CD4-positive, alpha-beta T cell treated with Interleukin-10 for 1 hour (primary cell): ENCODE measurements around the gene ZNF207.
"Not testable (repeated sequence)": the region's sequence is repeated elsewhere in the genome, so short reads cannot be mapped to it uniquely, and the experiment has no call there.

ENCODE experiments used
- DNase-seq: peaks from one replicate; pipeline ENCODE4 v3.0.0-alpha.2; 2020

Gene ZNF207

GRCh38 chr17:32388613-32389459 is 38.9 kb downstream of the ZNF207 start:
- no peak for DNase-seq

GRCh38 chr17:32393904-32394303 is 43.9 kb downstream of the ZNF207 start:
- no peak for DNase-seq

- DNase-seq = no peak
Measured at GRCh38 chr17:32396343-32396742, 46.4 kb downstream of the ZNF207 start.

GRCh38 chr17:32398946-32399345 is 49.0 kb downstream of the ZNF207 start:
- no peak for DNase-seq

- not testable (repeated sequence) for DNase-seq
Measured at GRCh38 chr17:32410085-32410484, 60.1 kb downstream of the ZNF207 start.

- DNase-seq = no peak
Measured at GRCh38 chr17:32426894-32427293, 76.9 kb downstream of the ZNF207 start.

- no peak for DNase-seq
Measured at GRCh38 chr17:32429598-32429997, 79.6 kb downstream of the ZNF207 start.
